MCF 10A (cell line): Measurements from ENCODE around the gene ACSL5. TPM values are rescaled to one million over a fixed set of nuclear protein-coding genes. Genes with fewer than 3 reads are reported as not detected.
"Not testable (repeated sequence)": the region's sequence is repeated elsewhere in the genome, so short reads cannot be mapped to it uniquely, and the experiment has no call there.

ENCODE experiments used
- BruUV-seq: library from RNA; stranded (reverse); fragments of 400-500 nt; replicated peaks from 2 replicates; lab custom pipeline; 2021; lab: Mats Ljungman, UMichigan
- CTCF ChIA-PET: fragments of 300-600 bp; sonication (Branson Sonifier 250); formaldehyde crosslinking; extraction: SDS; loops from one replicate; lab custom pipeline; 2021; ENCODE audit warnings: antibody characterized with exemption, inconsistent platforms; lab: Yijun Ruan, JAX
- POLR2A ChIA-PET: fragments of 300-600, 350-650 bp; sonication (Branson Sonifier 250); formaldehyde crosslinking; extraction: SDS; loops from one replicate; lab custom pipeline; 2020; ENCODE audit warnings: antibody characterized with exemption, inconsistent platforms; lab: Yijun Ruan, JAX
- DNase-seq: peaks from one replicate; pipeline ENCODE4 v3.0.0-alpha.2; 2018; ENCODE audit not compliant: unreplicated experiment
- H3K27ac Mint-ChIP-seq: one replicate; pipeline ENCODE4 v1.8.0; 2022; ENCODE audit warnings: mild to moderate bottlenecking, low read depth, mixed read lengths; ENCODE audit not compliant: unreplicated experiment
- H3K27me3 Mint-ChIP-seq: one replicate; pipeline ENCODE4 v1.8.0; 2022; ENCODE audit warnings: mixed read lengths; ENCODE audit not compliant: insufficient read depth, unreplicated experiment
- H3K36me3 Mint-ChIP-seq: one replicate; pipeline ENCODE4 v1.8.0; 2022; ENCODE audit warnings: mild to moderate bottlenecking, moderate library complexity, mixed read lengths; ENCODE audit not compliant: insufficient read depth, unreplicated experiment
- H3K4me1 Mint-ChIP-seq: one replicate; pipeline ENCODE4 v1.8.0; 2022; ENCODE audit warnings: mixed read lengths; ENCODE audit not compliant: insufficient read depth, unreplicated experiment
- H3K4me3 Mint-ChIP-seq: one replicate; pipeline ENCODE4 v1.8.0; 2022; ENCODE audit warnings: mild to moderate bottlenecking, moderate library complexity, mixed read lengths; ENCODE audit not compliant: unreplicated experiment
- H3K9me3 Mint-ChIP-seq: one replicate; pipeline ENCODE4 v1.8.0; 2022; ENCODE audit warnings: mixed read lengths; ENCODE audit not compliant: unreplicated experiment
- CTCF ChIP-seq: fragments of 200-600 bp; IDR thresholded peaks from one replicate; pipeline ENCODE4 v1.8.0; 2022; ENCODE audit warnings: antibody characterized with exemption, mild to moderate bottlenecking; ENCODE audit not compliant: unreplicated experiment
- intact Hi-C: fragments of 100-400 bp; cut with micrococcal nuclease; formaldehyde crosslinking; loops from 2 replicates; pipeline ENCODE4 v1.14.1; 2022
- total RNA-seq: library from RNA; stranded (reverse); gene quantifications from 2 replicates; pipeline ENCODE4 v1.2.3, GENCODE V29; 2022

Gene ACSL5
- total RNA-seq, 1 experiment from 2014 or later, result 0.68 TPM

- H3K27me3 Mint-ChIP-seq, result no peaks in the 10 kb centered on the region
- no TSS peak for BruUV-seq
- no peak for TF ChIP-seq CTCF
- ChIA-PET CTCF (interaction anchor here (1.0 to 1.3 kb wide), 2 partner anchors 24 to 70 kb away, joined by 3 read pairs; no protein-coding TSS in a partner anchor), POLR2A (interaction anchor here (0.6 to 1.4 kb wide), 2 partner anchors 9 to 12 kb away, joined by 3 to 5 read pairs; no protein-coding TSS in a partner anchor)
- no peaks in the 10 kb centered on the region for H3K36me3 Mint-ChIP-seq
- DNase-seq, result no peak
- intact Hi-C loops, result no loop called here
- no peak overlapping the region for H3K4me3 Mint-ChIP-seq
- H3K27ac Mint-ChIP-seq, result no peak overlapping the region
- H3K9me3 Mint-ChIP-seq, result no peaks in the 10 kb centered on the region
- peaks cover 21% of the 10 kb centered on the region for H3K4me1 Mint-ChIP-seq
These were observed 11.3 kb downstream of the ACSL5 start for GRCh38 chr10:112385201-112385600.

- H3K4me3 Mint-ChIP-seq, H3K36me3 Mint-ChIP-seq, H3K27me3 Mint-ChIP-seq, H3K9me3 Mint-ChIP-seq, H3K27ac Mint-ChIP-seq, intact Hi-C loops, CTCF ChIA-PET, BruUV-seq, POLR2A ChIA-PET, DNase-seq: not testable (repeated sequence)
- H3K4me1 Mint-ChIP-seq, result peaks cover 21% of the 10 kb centered on the region
These were observed 14.1 kb downstream of the ACSL5 start for GRCh38 chr10:112388056-112388455.

- no peak for TF ChIP-seq CTCF
- Mint-ChIP-seq H3K27me3 (no peaks in the 10 kb centered on the region), H3K27ac (peak overlapping the region; percentile 7), H3K4me3 (no peak overlapping the region), H3K4me1 (peaks cover 16% of the 10 kb centered on the region), H3K36me3 (no peaks in the 10 kb centered on the region), H3K9me3 (no peaks in the 10 kb centered on the region)
- intact Hi-C loops, result no loop called here
- no TSS peak for BruUV-seq
- CTCF ChIA-PET, result no interaction called here
- no peak for DNase-seq
- POLR2A ChIA-PET, result no interaction called here
These were observed 14.6 kb downstream of the ACSL5 start for GRCh38 chr10:112388548-112388947.

- Mint-ChIP-seq H3K9me3 (no peaks in the 10 kb centered on the region), H3K4me3 (no peak overlapping the region), H3K36me3 (no peaks in the 10 kb centered on the region), H3K27me3 (no peaks in the 10 kb centered on the region), H3K4me1 (peaks cover 10% of the 10 kb centered on the region), H3K27ac (peak overlapping the region; percentile 7)
- ChIA-PET POLR2A (no interaction called here), CTCF (no interaction called here)
- DNase-seq, result peak; percentile 28
- no TSS peak for BruUV-seq
- intact Hi-C loops, result no loop called here
- no peak for TF ChIP-seq CTCF
These were observed 15.4 kb downstream of the ACSL5 start for GRCh38 chr10:112389271-112389822.
